A549 (cell line): ENCODE data around the gene NMNAT2. TPM values are rescaled to one million over a fixed set of nuclear protein-coding genes. Genes with fewer than 3 reads are reported as not detected.

Source experiments
- ATAC-seq, 2 experiments: fragments of 200-7000 bp in 1 of 2; fragments of >200 bp in 1 of 2; cut with Nextera tagmentation in 1 of 2; cut with Tn5 transposase in 1 of 2; 3 replicates each; pipeline versions ENCODE4 v1.8.0 to v1.9.1; 2018 to 2020; ENCODE audit warnings: mild to moderate bottlenecking in 1 of 2, moderate library complexity in 1 of 2
- CTCF ChIA-PET: fragments of 300-600 bp; sonication (Branson Sonifier 250); formaldehyde crosslinking; extraction: SDS; loops from one replicate; lab custom pipeline; 2021; ENCODE audit warnings: antibody characterized with exemption, inconsistent platforms; lab: Yijun Ruan, JAX
- POLR2A ChIA-PET: fragments of 350-600 bp; formaldehyde crosslinking; extraction: SDS; loops from one replicate; lab custom pipeline; 2021; ENCODE audit warnings: antibody characterized with exemption, inconsistent platforms; lab: Yijun Ruan, JAX
- DNase-seq, 2 experiments: peaks; one replicate each; pipeline versions ENCODE4 v3.0.0 to v3.0.0-alpha.2; 2011 to 2016; ENCODE audit warnings: low read depth in 1 of 2, low spot score in 1 of 2
- FAIRE-seq: peaks from 2 replicates; lab custom pipeline; 2011; peaks lifted over from hg19 to GRCh38; lab: Jason Lieb, UNC
- H3K27ac ChIP-seq, 2 experiments: fragments of >200 bp; sonication (Bioruptor Twin); formaldehyde crosslinking; 3 replicates each; pipeline ENCODE4 v1.5.1; 2016 to 2017
- H3K4me1 ChIP-seq: fragments of >200 bp; sonication (Bioruptor Twin); formaldehyde crosslinking; 3 replicates; pipeline ENCODE4 v1.6.1; 2016
- H3K4me2 ChIP-seq: fragments of >200 bp; sonication (Bioruptor Twin); formaldehyde crosslinking; 3 replicates; pipeline ENCODE4 v1.6.1; 2016
- H3K4me3 ChIP-seq: fragments of >200 bp; sonication (Bioruptor Twin); formaldehyde crosslinking; 3 replicates; pipeline ENCODE4 v1.5.1; 2016
- H3K9me3 ChIP-seq: fragments of >200 bp; sonication (Bioruptor Twin); formaldehyde crosslinking; 3 replicates; pipeline ENCODE4 v1.6.1; 2016
- BHLHE40 ChIP-seq: IDR thresholded peaks from 2 replicates; pipeline ENCODE4 v1.6.1; 2012; ENCODE audit warnings: low read depth, low read length, inconsistent platforms
- EHMT2 ChIP-seq: fragments of 200-600 bp; sonication (generic); IDR thresholded peaks from 2 replicates; pipeline ENCODE4 v1.6.1; 2016; ENCODE audit warnings: antibody characterized with exemption, low read depth, mild to moderate bottlenecking, moderate library complexity
- EP300 ChIP-seq, 2 experiments: fragments of >200 bp; sonication (Bioruptor Twin); formaldehyde crosslinking; IDR thresholded peaks; 2 replicates in 1 of 2; 3 replicates in 1 of 2; pipeline ENCODE4 v1.6.1; 2016 to 2017
- ESRRA ChIP-seq: fragments of 150-350 bp; IDR thresholded peaks from 2 replicates; pipeline ENCODE4 v1.6.1; 2014; ENCODE audit warnings: mild to moderate bottlenecking, low read length, borderline replicate concordance
- FOSL2 ChIP-seq, 2 experiments: fragments of 450-650 bp in 1 of 2; fragments of >200 bp in 1 of 2; sonication (Bioruptor Twin) in 1 of 2; formaldehyde crosslinking; IDR thresholded peaks; 2 replicates each; pipeline versions ENCODE4 v1.5.0 to v1.6.1; 2016 to 2020; ENCODE audit warnings: mild to moderate bottlenecking in 1 of 2, moderate library complexity in 1 of 2
- FOXS1 ChIP-seq: fragments of 250-450 bp; sonication (Bioruptor Pico); IDR thresholded peaks from 2 replicates; pipeline ENCODE4 v1.5.0; 2020; ENCODE audit warnings: mild to moderate bottlenecking, moderate library complexity
- GATA3 ChIP-seq: IDR thresholded peaks from 2 replicates; pipeline ENCODE4 v1.6.1; 2012; ENCODE audit warnings: borderline replicate concordance
- HMGXB4 ChIP-seq: fragments of 250-450 bp; sonication (Bioruptor Pico); IDR thresholded peaks from 2 replicates; pipeline ENCODE4 v1.5.0; 2021; ENCODE audit warnings: mild to moderate bottlenecking, moderate library complexity, borderline replicate concordance
- HOXA7 ChIP-seq: fragments of 250-450 bp; sonication (Bioruptor Pico); IDR thresholded peaks from 2 replicates; pipeline ENCODE4 v1.5.0; 2020; ENCODE audit warnings: mild to moderate bottlenecking, moderate library complexity
- HOXB13 ChIP-seq: fragments of 250-450 bp; sonication (Bioruptor Pico); IDR thresholded peaks from 2 replicates; pipeline ENCODE4 v1.5.0; 2020; ENCODE audit warnings: low read depth, mild to moderate bottlenecking, moderate library complexity
- KDM5A ChIP-seq: fragments of 200-600 bp; sonication (generic); IDR thresholded peaks from 2 replicates; pipeline ENCODE4 v1.6.1; 2016; ENCODE audit warnings: antibody characterized with exemption, mild to moderate bottlenecking
- MAFK ChIP-seq: fragments of 450-650 bp; IDR thresholded peaks from 2 replicates; pipeline ENCODE4 v1.6.1; 2014; ENCODE audit not compliant: partially characterized antibody
- MAZ ChIP-seq: fragments of 150-350 bp; IDR thresholded peaks from 2 replicates; pipeline ENCODE4 v1.6.1; 2014; ENCODE audit warnings: antibody characterized with exemption, low read depth, low read length, borderline replicate concordance
- NPAS2 ChIP-seq: fragments of 250-450 bp; sonication (Bioruptor Pico); IDR thresholded peaks from 2 replicates; pipeline ENCODE4 v1.8.0; 2022; ENCODE audit warnings: mild to moderate bottlenecking, moderate library complexity, borderline replicate concordance
- POLR2A ChIP-seq: IDR thresholded peaks from 2 replicates; pipeline ENCODE4 v1.6.1; 2012; ENCODE audit warnings: mild to moderate bottlenecking, low read length
- POLR2AphosphoS2 ChIP-seq: conservative IDR thresholded peaks from 2 replicates; pipeline ENCODE4 v1.6.1; 2012; ENCODE audit warnings: low read length, improper control_type of control experiment, inconsistent platforms
- RAD21 ChIP-seq, 2 experiments: fragments of >200 bp in 1 of 2; sonication (Bioruptor Twin) in 1 of 2; formaldehyde crosslinking in 1 of 2; IDR thresholded peaks in 1 of 2; conservative IDR thresholded peaks in 1 of 2; 2 replicates in 1 of 2; 3 replicates in 1 of 2; pipeline ENCODE4 v1.6.1; 2012 to 2018; ENCODE audit warnings: inconsistent platforms in 1 of 2
- RARB ChIP-seq: fragments of 250-450 bp; sonication (Bioruptor Pico); IDR thresholded peaks from 2 replicates; pipeline ENCODE4 v1.8.0; 2021; ENCODE audit warnings: mild to moderate bottlenecking, moderate library complexity
- RFX5 ChIP-seq: fragments of 450-650 bp; IDR thresholded peaks from 2 replicates; pipeline ENCODE4 v1.7.1; 2014; ENCODE audit warnings: antibody characterized with exemption, mild to moderate bottlenecking, moderate library complexity
- RNF2 ChIP-seq: fragments of 200-600 bp; sonication (generic); IDR thresholded peaks from 2 replicates; pipeline ENCODE4 v1.6.1; 2016; ENCODE audit warnings: low read depth, mild to moderate bottlenecking, antibody characterized with exemption, moderate library complexity, borderline replicate concordance
- USF2 ChIP-seq: fragments of 450-650 bp; IDR thresholded peaks from 2 replicates; pipeline ENCODE4 v1.6.1; 2014; ENCODE audit warnings: antibody characterized with exemption
- ZC3H11A ChIP-seq: fragments of 450-650 bp; IDR thresholded peaks from 2 replicates; pipeline ENCODE4 v1.6.1; 2014; ENCODE audit warnings: antibody characterized with exemption, mild to moderate bottlenecking
- ZNF302 ChIP-seq: fragments of 250-450 bp; sonication (Bioruptor Pico); IDR thresholded peaks from 2 replicates; pipeline ENCODE4 v1.9.0; 2021; ENCODE audit warnings: inconsistent platforms, mild to moderate bottlenecking, moderate library complexity
- WGBS: methylation state at CpG from one replicate; pipeline ENCODE4 v1.1.6; 2017; ENCODE audit errors: missing lambda C conversion rate; 5-methylcytosine and 5-hydroxymethylcytosine counted together
- polyA plus RNA-seq, 4 experiments: library from polyadenylated mRNA; depleted of rRNA in 3 of 4; stranded (reverse); fragments of >200 nt; fragmentation: RNase III in 1 of 4; extraction: RNeasy Plus Mini Kit Qiagen cat#74134 plus additional on column Dnase treatment in 1 of 4; gene quantifications; 2 replicates in 3 of 4; 3 replicates in 1 of 4; pipeline ENCODE4 v1.2.3, GENCODE V29; 2011 to 2017

The NMNAT2 gene
- polyA plus RNA-seq, 2 of the 4 experiments (the other 2 are of a cell fraction), result 0.16 to 0.63 TPM

DNA sequence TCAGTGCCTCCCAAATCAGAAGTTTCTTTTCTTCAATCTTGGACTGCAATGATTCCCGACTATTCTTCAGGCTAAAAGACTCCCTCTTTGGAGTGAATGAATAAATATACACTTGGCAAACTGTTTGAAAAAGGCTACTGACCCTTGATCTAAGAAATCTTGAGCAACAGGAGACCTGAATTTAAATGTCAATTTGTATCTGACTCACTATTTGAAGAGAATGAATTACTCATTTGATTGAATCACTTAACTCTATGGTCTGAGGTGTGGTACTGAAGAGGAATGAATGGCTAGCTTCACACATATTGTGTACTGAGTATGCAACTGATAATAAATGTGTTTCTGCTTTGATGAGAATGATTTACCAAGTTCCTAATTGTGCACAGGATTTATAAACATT is 49.5 kb upstream of the NMNAT2 start (continued):
- TF ChIP-seq KDM5A, result no peak
- TF ChIP-seq USF2, result no peak
- no peak for TF ChIP-seq RAD21 (conservative IDR thresholded peaks at IDR 0.05 in 1 of 2, IDR thresholded peaks at IDR 0.05 in 1 of 2)
- peak; percentile 42; the same call in 1 of the 2 replicates for TF ChIP-seq GATA3
- peak; percentile 89 for TF ChIP-seq FOSL2 (IDR thresholded peaks at IDR 0.05)
- peak; percentile 88 for TF ChIP-seq FOSL2 (CRISPR knock-in tag; IDR thresholded peaks at IDR 0.05)
- TF ChIP-seq HMGXB4 (CRISPR knock-in tag), result no peak
- TF ChIP-seq EP300 (IDR thresholded peaks at IDR 0.05), result no peak
- TF ChIP-seq FOXS1 (CRISPR knock-in tag), result no peak
- no peak for TF ChIP-seq MAZ
- TF ChIP-seq RNF2, result no peak
- TF ChIP-seq HOXB13, result no peak

GRCh38 chr1:183466781-183467180 is 48.6 kb upstream of the NMNAT2 start:
- POLR2A ChIA-PET, result no interaction called here
- ATAC-seq (no peak), DNase-seq (no peak), FAIRE-seq (no peak)
- 53% methylated on average over 2 of the region's 2 CpGs for WGBS
- no peak for TF ChIP-seq MAFK
- TF ChIP-seq ZNF302 (CRISPR knock-in tag), result no peak
- TF ChIP-seq HOXA7 (CRISPR knock-in tag), result no peak
- TF ChIP-seq RNF2, result no peak
- TF ChIP-seq FOXS1 (CRISPR knock-in tag), result no peak
- no peak for TF ChIP-seq RFX5
- TF ChIP-seq NPAS2 (CRISPR knock-in tag), result no peak
- TF ChIP-seq POLR2AphosphoS2, result no peak
- TF ChIP-seq HMGXB4 (CRISPR knock-in tag), result no peak
- no peak for TF ChIP-seq EHMT2
- no peak for TF ChIP-seq ESRRA
- no peak for TF ChIP-seq POLR2A
- TF ChIP-seq ZC3H11A, result no peak
- no peak for TF ChIP-seq BHLHE40
- TF ChIP-seq RARB (CRISPR knock-in tag), result no peak
- CTCF ChIA-PET, result interaction anchor here (1.8 kb wide), 1 partner anchor 185 kb away, joined by 4 read pairs; no protein-coding TSS in a partner anchor
- Histone ChIP-seq H3K4me1 (peaks cover 31% of the 10 kb centered on the region), H3K4me2 (peak overlapping the region; percentile 61), H3K4me3 (no peak overlapping the region), H3K9me3 (no peaks in the 10 kb centered on the region), H3K27ac (peak overlapping the region in 1 of 2 experiments; percentile 62; a peak in 3 of 6 replicates)
